Lung (tissue), 12 donors: ENCODE measurements around the gene TPR. TPM values are rescaled to one million over a fixed set of nuclear protein-coding genes. Genes with fewer than 3 reads are reported as not detected.

ENCODE experiments used
- ATAC-seq: fragments of 200-7000 bp; cut with Tn5 transposase; one replicate; pipeline ENCODE4 v1.9.1; 2020; ENCODE audit warnings: moderate number of reproducible peaks; ENCODE audit not compliant: insufficient read depth, low FRiP score
- DNase-seq, 3 donors: peaks; one replicate each; pipeline ENCODE4 v3.0.0-alpha.2; 2013 to 2017
- H3K27ac ChIP-seq, 2 donors: one replicate each; pipeline ENCODE4 v1.5.1; 2013; ENCODE audit warnings: mild to moderate bottlenecking in 2 of 2, moderate library complexity in 2 of 2, control low read depth in 1 of 2, inconsistent platforms in 1 of 2, low read depth in 1 of 2, low read length in 1 of 2
- H3K27me3 ChIP-seq, 3 donors: one replicate each; pipeline ENCODE4 v1.5.1; 2013; ENCODE audit warnings: low read length in 2 of 3; ENCODE audit not compliant: control insufficient read depth in 3 of 3, insufficient read depth in 3 of 3
- H3K36me3 ChIP-seq, 4 donors: one replicate each; pipeline ENCODE4 v1.5.1; 2013; ENCODE audit warnings: low read length in 4 of 4, mild to moderate bottlenecking in 1 of 4, moderate library complexity in 1 of 4; ENCODE audit not compliant: control insufficient read depth in 4 of 4, insufficient read depth in 4 of 4
- H3K4me1 ChIP-seq, 5 donors: one replicate each; pipeline ENCODE4 v1.5.1; 2013; ENCODE audit warnings: low read length in 5 of 5, mild to moderate bottlenecking in 2 of 5, moderate library complexity in 1 of 5; ENCODE audit not compliant: control insufficient read depth in 5 of 5, insufficient read depth in 5 of 5
- H3K4me3 ChIP-seq: one replicate; pipeline ENCODE4 v1.5.1; 2013; ENCODE audit warnings: mild to moderate bottlenecking, control low read depth, moderate library complexity
- H3K9ac ChIP-seq, 2 donors: one replicate each; pipeline ENCODE4 v1.5.1; 2013; ENCODE audit warnings: low read length in 2 of 2, control low read depth in 1 of 2; ENCODE audit not compliant: insufficient read depth in 1 of 2
- H3K9me3 ChIP-seq, 4 donors: one replicate each; pipeline ENCODE4 v1.5.1; 2013; ENCODE audit warnings: low read length in 3 of 4, mild to moderate bottlenecking in 1 of 4, moderate library complexity in 1 of 4; ENCODE audit not compliant: control insufficient read depth in 4 of 4, insufficient read depth in 3 of 4
- CTCF ChIP-seq: IDR thresholded peaks from 2 replicates; pipeline ENCODE4 v1.5.1; 2012; ENCODE audit warnings: mild to moderate bottlenecking; ENCODE audit errors: control extremely low read depth, extremely low read depth
- WGBS, 2 donors: extraction: QIAGEN DNeasy Blood & Tissue Kit; methylation state at CpG; one replicate each; pipeline ENCODE4 v1.1.7; 2013; 5-methylcytosine and 5-hydroxymethylcytosine counted together
- polyA plus RNA-seq, 2 donors: library from polyadenylated mRNA; stranded (reverse); fragments of 200-250 nt; gene quantifications; one replicate each; pipeline ENCODE4 v1.2.1, GENCODE V29; 2013
- total RNA-seq, 2 donors: library from RNA; depleted of rRNA in 1 of 2; stranded (reverse); fragments of >200 nt in 1 of 2; gene quantifications; one replicate each; pipeline ENCODE4 v1.2.1, GENCODE V29; 2014 to 2021
- donor health status: control.
- donor health status: control.
- donor health status: Bipolar disorder and iron deficiency.
- donor health status: healthy.
- donor health status: DM: yes; HTN: yes; CAD: no.

The TPR gene
- total and polyA plus RNA-seq, 4 donors, result 19.3 to 128 (median 58.7) TPM

GRCh38 chr1:186311375-186312051, 63.5 kb downstream of the TPR start:
- H3K9ac ChIP-seq, result no peak overlapping the region
- H3K27me3 ChIP-seq, result no peaks in the 10 kb centered on the region
- H3K36me3 ChIP-seq, result peaks cover 3 to 21% (median 14%) of the 10 kb centered on the region in 4 donors
- H3K4me3 ChIP-seq, result no peak overlapping the region
- ATAC-seq (no peak), DNase-seq (no peak)
- no peak overlapping the region for H3K27ac ChIP-seq
- H3K9me3 ChIP-seq, result no peaks in the 10 kb centered on the region
- TF ChIP-seq CTCF, result no peak
- WGBS, 2 donors, result 96 to 98% methylated on average over 3 of the region's 3 CpGs
- peaks cover 0 to 2% (median 0%) of the 10 kb centered on the region in 5 donors for H3K4me1 ChIP-seq

- Histone ChIP-seq H3K27me3 (no peaks in the 10 kb centered on the region), H3K9ac (no peak overlapping the region), H3K36me3 (peaks cover 3 to 14% (median 10%) of the 10 kb centered on the region in 4 donors), H3K27ac (no peak overlapping the region), H3K4me3 (no peak overlapping the region), H3K9me3 (no peaks in the 10 kb centered on the region), H3K4me1 (peaks cover 0 to 4% (median 0%) of the 10 kb centered on the region in 5 donors)
- 94 to 96% methylated on average over 4 of the region's 4 CpGs for WGBS, 2 donors
- no peak for TF ChIP-seq CTCF
- DNase-seq (no peak), ATAC-seq (no peak)
Observed at GRCh38 chr1:186310307-186310706, 64.7 kb downstream of the TPR start.

- WGBS, 2 donors, result 93 to 95% methylated on average over 6 of the region's 6 CpGs
- no peak overlapping the region for H3K9ac ChIP-seq
- H3K4me1 ChIP-seq, result peaks cover 0 to 4% (median 0%) of the 10 kb centered on the region in 5 donors
- TF ChIP-seq CTCF, result no peak
- no peak overlapping the region for H3K4me3 ChIP-seq
- H3K27ac ChIP-seq, result no peak overlapping the region
- DNase-seq (no peak), ATAC-seq (no peak)
- no peaks in the 10 kb centered on the region for H3K27me3 ChIP-seq
- H3K36me3 ChIP-seq, result peaks cover 0 to 12% (median 5%) of the 10 kb centered on the region in 4 donors
- H3K9me3 ChIP-seq, result no peaks in the 10 kb centered on the region
Observed at GRCh38 chr1:186308264-186309060, 66.6 kb downstream of the TPR start.
